Progenitor cell of endocrine pancreas (in vitro differentiated cells): ENCODE results near the gene CNGA3. TPM values are rescaled to one million over a fixed set of nuclear protein-coding genes. Genes with fewer than 3 reads are reported as not detected.
"Not testable (repeated sequence)": the region's sequence is repeated elsewhere in the genome, so short reads cannot be mapped to it uniquely, and the experiment has no call there.

Experiments
- DNase-seq: peaks from one replicate; pipeline ENCODE4 v3.0.0; 2021; ENCODE audit warnings: low spot score; ENCODE audit not compliant: unreplicated experiment
- H3K27ac Mint-ChIP-seq: 2 replicates; pipeline ENCODE4 v1.8.0; 2021; ENCODE audit warnings: mild to moderate bottlenecking, moderate library complexity, mixed read lengths
- H3K27me3 Mint-ChIP-seq: 2 replicates; pipeline ENCODE4 v1.8.0; 2021; ENCODE audit warnings: mixed read lengths
- H3K36me3 Mint-ChIP-seq: 2 replicates; pipeline ENCODE4 v1.8.0; 2022; ENCODE audit warnings: mixed read lengths; ENCODE audit not compliant: insufficient read depth
- H3K4me1 Mint-ChIP-seq: 2 replicates; pipeline ENCODE4 v1.8.0; 2021; ENCODE audit warnings: low read depth, mixed read lengths
- H3K4me3 Mint-ChIP-seq: 2 replicates; pipeline ENCODE4 v1.8.0; 2021; ENCODE audit warnings: low read depth, mild to moderate bottlenecking, moderate library complexity, mixed read lengths
- H3K9me3 Mint-ChIP-seq: 2 replicates; pipeline ENCODE4 v1.8.0; 2021; ENCODE audit warnings: low read depth, mixed read lengths
- total RNA-seq: library from RNA; stranded (reverse); gene quantifications from 2 replicates; pipeline ENCODE4 v1.2.1, GENCODE V29; 2021
- TF ChIP-seq, protein P1 (sequence below): fragments of 200-600 bp; sonication (generic); IDR thresholded peaks from one replicate; pipeline ENCODE4 v1.5.0; 2021; ENCODE audit warnings: antibody characterized with exemption, mild to moderate bottlenecking; ENCODE audit not compliant: unreplicated experiment

CNGA3 gene
- total RNA-seq, 1 donor from 2014 or later: 5.3 TPM

DNA sequence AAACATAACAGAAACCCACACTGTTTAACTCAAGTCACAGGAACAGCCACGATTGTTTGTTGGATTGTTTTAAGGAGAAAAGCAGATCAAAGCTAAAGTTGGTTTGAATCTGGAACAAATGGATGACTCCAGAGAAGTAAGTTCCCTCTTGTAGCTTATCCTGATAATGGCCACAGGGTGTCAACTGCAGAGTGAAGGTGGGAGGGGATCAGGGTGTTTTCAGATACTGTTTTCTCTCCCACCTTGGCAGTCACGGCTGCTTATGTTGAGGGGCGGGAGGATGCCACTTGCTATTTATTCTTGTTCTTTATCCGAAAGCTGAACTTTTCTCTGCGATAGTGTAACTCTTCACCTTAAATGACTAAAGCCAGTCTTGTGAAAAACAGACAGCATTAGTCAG lies 61.9 kb downstream of the CNGA3 start:
- no peak overlapping the region for H3K4me3 Mint-ChIP-seq
- DNase-seq: no peak

DNA sequence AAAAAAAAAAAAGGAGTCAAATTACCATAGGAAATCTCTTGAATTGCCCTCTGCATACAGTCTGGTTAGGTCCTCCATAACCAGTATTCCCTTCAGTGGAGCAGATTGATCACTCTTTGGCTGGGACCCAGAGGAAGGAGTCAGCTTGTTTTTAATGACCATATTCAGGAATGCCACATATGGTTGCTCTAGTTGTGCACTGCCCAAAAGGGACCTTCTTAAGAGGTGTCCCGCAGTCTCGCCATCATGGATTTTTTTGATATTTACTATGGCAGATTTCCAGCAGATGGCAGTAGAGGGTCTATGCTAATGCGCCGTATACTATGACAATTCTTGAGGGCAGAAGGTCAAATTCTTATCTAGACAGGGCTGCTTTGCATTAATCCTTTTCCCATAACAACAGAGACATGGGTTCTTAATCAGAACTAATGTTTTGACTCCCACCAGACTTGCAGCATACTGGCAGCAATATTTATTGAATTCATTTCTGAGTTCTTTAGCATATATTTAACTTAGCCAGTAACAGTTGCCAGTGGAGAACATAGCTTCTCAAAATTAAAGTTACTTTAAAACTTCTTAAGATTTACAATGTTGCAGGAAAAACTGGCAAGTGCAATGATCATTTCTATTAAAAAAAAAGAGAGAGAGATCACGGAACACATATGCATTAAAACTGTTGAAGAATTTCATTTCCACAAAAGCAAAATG lies 66.6 kb downstream of the CNGA3 start:
- DNase-seq: no peak
- TF ChIP-seq, protein P1, sequence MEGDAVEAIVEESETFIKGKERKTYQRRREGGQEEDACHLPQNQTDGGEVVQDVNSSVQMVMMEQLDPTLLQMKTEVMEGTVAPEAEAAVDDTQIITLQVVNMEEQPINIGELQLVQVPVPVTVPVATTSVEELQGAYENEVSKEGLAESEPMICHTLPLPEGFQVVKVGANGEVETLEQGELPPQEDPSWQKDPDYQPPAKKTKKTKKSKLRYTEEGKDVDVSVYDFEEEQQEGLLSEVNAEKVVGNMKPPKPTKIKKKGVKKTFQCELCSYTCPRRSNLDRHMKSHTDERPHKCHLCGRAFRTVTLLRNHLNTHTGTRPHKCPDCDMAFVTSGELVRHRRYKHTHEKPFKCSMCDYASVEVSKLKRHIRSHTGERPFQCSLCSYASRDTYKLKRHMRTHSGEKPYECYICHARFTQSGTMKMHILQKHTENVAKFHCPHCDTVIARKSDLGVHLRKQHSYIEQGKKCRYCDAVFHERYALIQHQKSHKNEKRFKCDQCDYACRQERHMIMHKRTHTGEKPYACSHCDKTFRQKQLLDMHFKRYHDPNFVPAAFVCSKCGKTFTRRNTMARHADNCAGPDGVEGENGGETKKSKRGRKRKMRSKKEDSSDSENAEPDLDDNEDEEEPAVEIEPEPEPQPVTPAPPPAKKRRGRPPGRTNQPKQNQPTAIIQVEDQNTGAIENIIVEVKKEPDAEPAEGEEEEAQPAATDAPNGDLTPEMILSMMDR: peak; percentile 74
- H3K27ac Mint-ChIP-seq: no peak overlapping the region

More for the DNA sequence above, 61.9 kb downstream of the CNGA3 start:
- peaks cover under 1% of the 10 kb centered on the region for H3K4me1 Mint-ChIP-seq
- H3K9me3 Mint-ChIP-seq: no peaks in the 10 kb centered on the region
- no peak overlapping the region for H3K27ac Mint-ChIP-seq
- TF ChIP-seq, protein P1: no peak
- H3K27me3 Mint-ChIP-seq: no peaks in the 10 kb centered on the region
- no peaks in the 10 kb centered on the region for H3K36me3 Mint-ChIP-seq

DNA sequence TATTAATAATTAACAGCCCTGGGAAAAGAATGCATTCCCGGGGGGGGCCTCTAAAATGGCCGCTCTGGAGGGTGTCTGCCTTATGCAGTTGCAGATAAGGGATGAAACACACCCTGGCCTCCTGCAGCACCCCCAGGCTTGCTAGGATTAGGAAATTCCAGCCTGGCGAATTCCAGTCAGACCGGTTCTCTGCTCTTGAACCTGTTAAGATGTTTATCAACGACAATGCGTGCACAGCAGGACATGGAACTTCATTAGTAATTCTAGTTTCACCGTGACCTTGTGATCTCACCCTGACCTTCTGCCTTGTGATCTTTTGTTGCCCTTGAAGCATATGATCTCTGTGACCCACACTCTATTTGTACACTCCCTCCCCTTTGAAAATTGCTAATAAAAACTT lies 68.0 kb downstream of the CNGA3 start:
- not testable (repeated sequence) for H3K36me3 Mint-ChIP-seq, DNase-seq, H3K4me3 Mint-ChIP-seq, H3K4me1 Mint-ChIP-seq, H3K27me3 Mint-ChIP-seq, H3K27ac Mint-ChIP-seq, H3K9me3 Mint-ChIP-seq

More for the DNA sequence above, 66.6 kb downstream of the CNGA3 start:
- H3K4me3 Mint-ChIP-seq: no peak overlapping the region
- peaks cover 2% of the 10 kb centered on the region for H3K36me3 Mint-ChIP-seq
- H3K27me3 Mint-ChIP-seq: no peaks in the 10 kb centered on the region
- H3K9me3 Mint-ChIP-seq: peaks cover 4% of the 10 kb centered on the region
- H3K4me1 Mint-ChIP-seq: peaks cover 1% of the 10 kb centered on the region

DNA sequence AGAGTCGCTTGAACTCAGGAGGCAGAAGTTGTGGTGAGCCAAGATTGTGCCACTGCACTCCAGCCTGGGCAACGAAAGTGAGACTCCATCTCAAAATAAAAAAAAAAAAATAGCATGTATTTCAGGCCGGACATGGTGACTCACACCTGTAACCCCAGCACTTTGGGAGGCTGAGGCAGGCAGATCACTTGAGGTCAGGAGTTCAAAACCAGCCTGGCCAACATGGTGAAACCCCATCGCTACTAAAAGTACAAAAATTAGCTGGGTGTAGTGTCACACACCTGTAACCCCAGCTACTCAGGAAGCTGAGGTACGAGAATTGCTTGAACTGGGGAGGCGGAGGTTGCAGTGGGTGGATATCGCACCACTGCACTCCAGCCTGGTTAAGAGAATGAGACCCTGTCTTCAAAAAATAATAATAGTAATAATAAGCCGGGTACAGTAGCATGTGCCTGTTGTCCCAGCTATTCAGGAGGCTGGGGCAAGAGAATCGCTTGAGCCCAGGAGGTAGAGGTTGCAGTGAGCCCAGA lies 69.5 kb downstream of the CNGA3 start:
- not testable (repeated sequence) for H3K27ac Mint-ChIP-seq, DNase-seq, H3K4me1 Mint-ChIP-seq, H3K36me3 Mint-ChIP-seq, H3K27me3 Mint-ChIP-seq, H3K4me3 Mint-ChIP-seq, H3K9me3 Mint-ChIP-seq

DNA sequence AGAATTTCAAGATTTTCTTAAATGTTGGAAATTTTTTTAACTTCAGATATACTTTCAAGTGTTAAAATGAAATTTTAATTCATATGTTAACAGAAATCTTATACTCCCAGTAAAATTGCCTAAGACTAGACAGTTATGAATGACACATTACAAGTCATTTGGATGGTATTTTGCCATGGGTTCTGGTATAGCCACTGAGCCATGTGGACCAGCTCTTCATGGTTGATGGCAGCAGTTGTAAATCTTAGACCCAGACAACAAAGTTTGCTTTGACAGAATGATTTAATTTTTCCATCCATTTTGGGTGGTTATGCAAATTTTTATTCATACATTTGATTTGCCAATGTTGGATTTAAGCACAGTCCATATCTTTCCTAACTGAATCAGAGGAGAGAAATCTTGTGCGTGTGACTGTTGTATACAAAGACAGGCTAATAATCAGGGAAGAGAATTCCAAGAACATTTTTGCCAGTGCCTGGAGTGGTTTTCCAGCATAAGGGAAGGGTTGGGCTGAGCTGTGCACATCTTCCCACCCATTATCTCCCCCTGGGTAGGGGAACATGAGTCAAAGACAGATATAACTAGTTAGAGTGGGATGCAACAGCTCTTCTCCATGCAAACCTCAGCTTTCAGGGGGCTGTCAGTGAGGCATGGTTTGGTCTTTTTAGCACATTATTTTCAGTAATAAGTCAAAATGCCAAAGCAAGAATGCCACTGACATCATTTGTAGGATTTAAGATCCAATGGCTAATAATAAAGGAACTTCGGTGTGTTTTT lies 70.3 kb downstream of the CNGA3 start:
- no peak overlapping the region for H3K4me3 Mint-ChIP-seq
- no peak for DNase-seq
- H3K27me3 Mint-ChIP-seq: no peaks in the 10 kb centered on the region
- peaks cover 1% of the 10 kb centered on the region for H3K4me1 Mint-ChIP-seq
- H3K27ac Mint-ChIP-seq: no peak overlapping the region
- H3K36me3 Mint-ChIP-seq: peaks cover 2% of the 10 kb centered on the region
- H3K9me3 Mint-ChIP-seq: peaks cover 4% of the 10 kb centered on the region
- TF ChIP-seq, protein P1: no peak

DNA sequence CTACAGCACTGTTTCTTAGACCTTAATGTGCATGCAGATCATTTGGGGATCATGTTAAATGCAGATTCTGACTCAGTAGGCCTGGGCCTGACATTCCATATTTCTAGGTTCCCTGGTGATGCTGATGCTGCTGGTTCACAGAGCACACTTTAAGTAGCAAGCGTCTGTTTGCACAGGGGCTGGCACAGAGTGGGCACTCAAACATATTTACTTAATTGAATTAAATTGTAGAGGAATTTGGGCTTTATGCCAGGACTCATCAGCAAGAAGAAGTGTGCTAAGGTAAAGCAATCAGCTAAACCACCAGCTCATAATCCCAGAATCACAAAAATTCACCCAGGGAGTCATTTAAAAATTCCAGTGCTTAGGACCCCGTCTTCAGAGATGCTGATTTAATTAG lies 73.3 kb downstream of the CNGA3 start:
- Mint-ChIP-seq H3K4me1 (no peaks in the 10 kb centered on the region), H3K4me3 (no peak overlapping the region), H3K27ac (no peak overlapping the region), H3K9me3 (peaks cover 14% of the 10 kb centered on the region), H3K36me3 (peaks cover 3% of the 10 kb centered on the region), H3K27me3 (no peaks in the 10 kb centered on the region)
- TF ChIP-seq, protein P1: no peak
- no peak for DNase-seq
